ENCODE measurements around the gene SBF1.
"Not testable (repeated sequence)": the region's sequence is repeated elsewhere in the genome, so short reads cannot be mapped to it uniquely, and the experiment has no call there.

The SBF1 gene

GRCh38 chr22:50436015-50436830, 38.6 kb downstream of the SBF1 start:
- no peak overlapping the region for H3K4me3 ChIP-seq (ENCODE audit: insufficient read depth, low read depth, low read length)
- no peak overlapping the region for H3K27ac ChIP-seq (ENCODE audit: insufficient read depth, low read depth, low read length, poor library complexity, severe bottlenecking)
- 94 to 97% methylated on average over 37 of the region's 37 CpGs for WGBS, 2 experiments
- H3K4me1 ChIP-seq (ENCODE audit: control insufficient read depth, insufficient read depth, low read length): no peaks in the 10 kb centered on the region
- H3K9me3 ChIP-seq (ENCODE audit: control insufficient read depth, low read length): no peaks in the 10 kb centered on the region
- peaks cover 28% of the 10 kb centered on the region for H3K36me3 ChIP-seq (ENCODE audit: control insufficient read depth, insufficient read depth, low read length)
- H3K27me3 ChIP-seq (ENCODE audit: control insufficient read depth, insufficient read depth, low read length, poor library complexity, severe bottlenecking): no peaks in the 10 kb centered on the region

DNA sequence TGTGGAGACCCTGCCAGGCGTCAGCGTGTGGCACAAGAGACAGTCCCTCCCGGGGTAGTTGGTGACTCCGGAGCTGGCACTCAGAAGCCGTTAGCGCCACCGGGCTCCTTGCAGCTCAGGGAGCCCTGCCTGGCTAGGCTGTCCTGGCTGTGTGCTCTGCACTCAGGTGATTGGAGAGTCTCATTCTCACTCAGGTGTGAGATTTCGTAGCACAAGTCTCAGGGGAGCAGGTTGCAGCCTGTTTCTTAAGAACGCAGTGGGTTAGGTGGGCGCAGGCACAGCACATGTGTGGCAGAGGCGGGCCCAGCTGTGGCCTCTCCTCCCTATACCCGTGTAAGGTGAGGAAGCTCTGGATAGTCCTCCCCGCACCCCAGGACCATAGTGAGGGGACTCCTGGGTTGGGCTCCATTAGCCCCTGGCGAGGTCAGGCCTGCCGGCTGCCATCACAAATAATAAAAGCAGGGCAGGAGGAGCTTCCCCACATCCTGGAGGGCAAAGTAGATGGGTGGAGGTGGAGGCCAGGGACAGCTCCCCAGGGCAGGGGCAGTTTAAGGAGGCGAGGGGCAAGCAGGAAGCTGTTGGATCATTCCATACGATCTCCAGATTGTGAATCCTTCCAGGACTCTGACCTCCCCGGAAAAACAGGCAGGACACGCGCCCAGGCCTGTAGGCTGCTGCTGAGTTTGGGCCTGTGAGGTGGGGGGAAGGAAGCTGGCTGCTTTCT, 39.4 kb downstream of the SBF1 start:
- Histone ChIP-seq H3K9me3 (ENCODE audit: control insufficient read depth, low read length) (no peaks in the 10 kb centered on the region), H3K36me3 (ENCODE audit: control insufficient read depth, insufficient read depth, low read length) (peaks cover 28% of the 10 kb centered on the region), H3K27ac (ENCODE audit: insufficient read depth, low read depth, low read length, poor library complexity, severe bottlenecking) (no peak overlapping the region), H3K4me3 (ENCODE audit: insufficient read depth, low read depth, low read length) (no peak overlapping the region), H3K4me1 (ENCODE audit: control insufficient read depth, insufficient read depth, low read length) (no peaks in the 10 kb centered on the region), H3K27me3 (ENCODE audit: control insufficient read depth, insufficient read depth, low read length, poor library complexity, severe bottlenecking) (no peaks in the 10 kb centered on the region)
- WGBS, 2 experiments: 96% methylated on average over 20 of the region's 20 CpGs

GRCh38 chr22:50434849-50435248, 40.0 kb downstream of the SBF1 start:
- WGBS, 2 experiments: 94 to 96% methylated on average over 24 of the region's 24 CpGs
- H3K4me1 ChIP-seq (ENCODE audit: control insufficient read depth, insufficient read depth, low read length): no peaks in the 10 kb centered on the region
- peaks cover 33% of the 10 kb centered on the region for H3K36me3 ChIP-seq (ENCODE audit: control insufficient read depth, insufficient read depth, low read length)
- no peaks in the 10 kb centered on the region for H3K27me3 ChIP-seq (ENCODE audit: control insufficient read depth, insufficient read depth, low read length, poor library complexity, severe bottlenecking)
- no peak overlapping the region for H3K27ac ChIP-seq (ENCODE audit: insufficient read depth, low read depth, low read length, poor library complexity, severe bottlenecking)
- no peak overlapping the region for H3K4me3 ChIP-seq (ENCODE audit: insufficient read depth, low read depth, low read length)
- H3K9me3 ChIP-seq (ENCODE audit: control insufficient read depth, low read length): no peaks in the 10 kb centered on the region

DNA sequence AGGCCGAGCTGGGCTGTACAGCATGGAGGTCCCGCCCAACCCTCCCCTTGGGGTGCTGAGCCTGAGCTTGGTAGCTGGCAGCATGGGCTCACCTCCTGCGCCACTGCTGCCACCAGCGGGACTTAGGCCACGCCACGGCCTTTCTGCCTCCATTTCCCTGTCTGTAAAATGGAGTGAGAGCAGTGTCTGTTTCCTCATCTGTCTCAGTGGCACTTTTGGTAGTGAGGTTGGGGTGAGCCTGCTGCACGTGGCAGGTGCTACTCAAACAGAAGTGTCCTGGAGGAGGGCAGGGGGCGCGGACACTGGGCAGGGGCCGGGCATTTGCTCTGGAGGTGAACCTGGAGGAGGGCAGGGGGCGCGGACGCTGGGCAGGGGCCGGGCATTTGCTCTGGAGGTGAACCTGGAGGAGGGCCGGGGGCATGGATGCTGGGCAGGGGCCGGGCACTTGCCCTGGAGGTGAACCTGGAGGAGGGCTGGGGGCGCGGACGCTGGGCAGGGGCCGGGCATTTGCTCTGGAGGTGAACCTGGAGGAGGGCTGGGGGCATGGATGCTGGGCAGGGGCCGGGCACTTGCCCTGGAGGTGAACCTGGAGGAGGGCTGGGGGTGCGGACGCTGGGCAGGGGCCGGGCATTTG, 41.8 kb downstream of the SBF1 start:
- peaks cover 33% of the 10 kb centered on the region for H3K36me3 ChIP-seq (ENCODE audit: control insufficient read depth, insufficient read depth, low read length)
- H3K4me3 ChIP-seq (ENCODE audit: insufficient read depth, low read depth, low read length); H3K27me3 ChIP-seq (ENCODE audit: control insufficient read depth, insufficient read depth, low read length, poor library complexity, severe bottlenecking); H3K27ac ChIP-seq (ENCODE audit: insufficient read depth, low read depth, low read length, poor library complexity, severe bottlenecking); H3K9me3 ChIP-seq (ENCODE audit: control insufficient read depth, low read length); H3K4me1 ChIP-seq (ENCODE audit: control insufficient read depth, insufficient read depth, low read length): not testable (repeated sequence)
- 96 to 98% methylated on average over 13 to 15 of the region's 24 CpGs for WGBS, 2 experiments

GRCh38 chr22:50432131-50432876, 42.5 kb downstream of the SBF1 start:
- Histone ChIP-seq H3K4me1 (ENCODE audit: control insufficient read depth, insufficient read depth, low read length) (no peaks in the 10 kb centered on the region), H3K9me3 (ENCODE audit: control insufficient read depth, low read length) (no peaks in the 10 kb centered on the region), H3K27ac (ENCODE audit: insufficient read depth, low read depth, low read length, poor library complexity, severe bottlenecking) (no peak overlapping the region), H3K27me3 (ENCODE audit: control insufficient read depth, insufficient read depth, low read length, poor library complexity, severe bottlenecking) (no peaks in the 10 kb centered on the region), H3K36me3 (ENCODE audit: control insufficient read depth, insufficient read depth, low read length) (peaks cover 36% of the 10 kb centered on the region), H3K4me3 (ENCODE audit: insufficient read depth, low read depth, low read length) (no peak overlapping the region)
- 96% methylated on average over 35 of the region's 35 CpGs for WGBS, 2 experiments

GRCh38 chr22:50425179-50425916, 49.5 kb downstream of the SBF1 start:
- WGBS, 2 experiments: 95 to 96% methylated on average over 12 of the region's 12 CpGs
- Histone ChIP-seq H3K9me3 (ENCODE audit: control insufficient read depth, low read length) (no peaks in the 10 kb centered on the region), H3K4me1 (ENCODE audit: control insufficient read depth, insufficient read depth, low read length) (no peaks in the 10 kb centered on the region), H3K27me3 (ENCODE audit: control insufficient read depth, insufficient read depth, low read length, poor library complexity, severe bottlenecking) (no peaks in the 10 kb centered on the region), H3K36me3 (ENCODE audit: control insufficient read depth, insufficient read depth, low read length) (peaks cover 45% of the 10 kb centered on the region), H3K27ac (ENCODE audit: insufficient read depth, low read depth, low read length, poor library complexity, severe bottlenecking) (no peak overlapping the region), H3K4me3 (ENCODE audit: insufficient read depth, low read depth, low read length) (no peak overlapping the region)

GRCh38 chr22:50423956-50424355, 50.9 kb downstream of the SBF1 start:
- Histone ChIP-seq H3K36me3 (ENCODE audit: control insufficient read depth, insufficient read depth, low read length) (peaks cover 52% of the 10 kb centered on the region), H3K9me3 (ENCODE audit: control insufficient read depth, low read length) (no peaks in the 10 kb centered on the region), H3K4me3 (ENCODE audit: insufficient read depth, low read depth, low read length) (no peak overlapping the region), H3K27ac (ENCODE audit: insufficient read depth, low read depth, low read length, poor library complexity, severe bottlenecking) (no peak overlapping the region), H3K4me1 (ENCODE audit: control insufficient read depth, insufficient read depth, low read length) (no peaks in the 10 kb centered on the region), H3K27me3 (ENCODE audit: control insufficient read depth, insufficient read depth, low read length, poor library complexity, severe bottlenecking) (no peaks in the 10 kb centered on the region)
- 96% methylated on average over 14 of the region's 14 CpGs for WGBS, 2 experiments

- Histone ChIP-seq H3K27ac (ENCODE audit: insufficient read depth, low read depth, low read length, poor library complexity, severe bottlenecking) (no peak overlapping the region), H3K4me3 (ENCODE audit: insufficient read depth, low read depth, low read length) (no peak overlapping the region), H3K36me3 (ENCODE audit: control insufficient read depth, insufficient read depth, low read length) (peaks cover 53% of the 10 kb centered on the region), H3K4me1 (ENCODE audit: control insufficient read depth, insufficient read depth, low read length) (no peaks in the 10 kb centered on the region), H3K27me3 (ENCODE audit: control insufficient read depth, insufficient read depth, low read length, poor library complexity, severe bottlenecking) (no peaks in the 10 kb centered on the region), H3K9me3 (ENCODE audit: control insufficient read depth, low read length) (no peaks in the 10 kb centered on the region)
- WGBS, 2 experiments: 95% methylated on average over 21 of the region's 21 CpGs
Measured at GRCh38 chr22:50422961-50423815, 51.6 kb downstream of the SBF1 start.

DNA sequence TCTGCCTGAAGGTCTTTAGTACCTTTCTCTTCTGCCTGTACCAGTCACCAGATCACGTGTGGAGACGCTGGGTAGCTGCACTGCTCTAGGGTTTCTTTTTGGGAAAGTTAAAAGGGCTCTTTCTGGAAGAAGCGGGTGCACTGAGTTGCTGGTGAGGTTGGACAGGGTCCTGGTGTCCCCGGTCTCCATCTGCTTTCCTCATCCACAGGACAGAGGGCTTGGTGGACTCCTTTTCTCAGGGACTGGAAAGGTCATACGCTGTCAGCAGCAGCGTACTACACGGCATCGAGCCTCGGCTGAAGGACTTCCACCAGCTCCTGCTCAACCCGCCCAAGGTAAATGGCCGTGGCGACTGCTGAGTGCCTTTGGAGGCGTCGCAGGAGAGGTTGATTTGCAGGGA, 52.8 kb downstream of the SBF1 start:
- H3K27me3 ChIP-seq (ENCODE audit: control insufficient read depth, insufficient read depth, low read length, poor library complexity, severe bottlenecking): no peaks in the 10 kb centered on the region
- WGBS, 2 experiments: 97% methylated on average over 14 of the region's 14 CpGs
- no peaks in the 10 kb centered on the region for H3K9me3 ChIP-seq (ENCODE audit: control insufficient read depth, low read length)
- no peak overlapping the region for H3K27ac ChIP-seq (ENCODE audit: insufficient read depth, low read depth, low read length, poor library complexity, severe bottlenecking)
- peaks cover 58% of the 10 kb centered on the region for H3K36me3 ChIP-seq (ENCODE audit: control insufficient read depth, insufficient read depth, low read length)
- H3K4me3 ChIP-seq (ENCODE audit: insufficient read depth, low read depth, low read length): no peak overlapping the region
- no peaks in the 10 kb centered on the region for H3K4me1 ChIP-seq (ENCODE audit: control insufficient read depth, insufficient read depth, low read length)

Measured in ectodermal cell (in vitro differentiated cells).